T follicular helper cell (primary cell): ENCODE data around the gene ARHGEF40.
"Not testable (repeated sequence)": the region's sequence is repeated elsewhere in the genome, so short reads cannot be mapped to it uniquely, and the experiment has no call there.

Experiments
- DNase-seq: peaks from one replicate; pipeline ENCODE4 v3.0.0-alpha.2; 2020; ENCODE audit warnings: low read depth

Gene ARHGEF40

GRCh38 chr14:21039585-21040369 lies 30.3 kb upstream of the ARHGEF40 start:
- no peak for DNase-seq

DNA sequence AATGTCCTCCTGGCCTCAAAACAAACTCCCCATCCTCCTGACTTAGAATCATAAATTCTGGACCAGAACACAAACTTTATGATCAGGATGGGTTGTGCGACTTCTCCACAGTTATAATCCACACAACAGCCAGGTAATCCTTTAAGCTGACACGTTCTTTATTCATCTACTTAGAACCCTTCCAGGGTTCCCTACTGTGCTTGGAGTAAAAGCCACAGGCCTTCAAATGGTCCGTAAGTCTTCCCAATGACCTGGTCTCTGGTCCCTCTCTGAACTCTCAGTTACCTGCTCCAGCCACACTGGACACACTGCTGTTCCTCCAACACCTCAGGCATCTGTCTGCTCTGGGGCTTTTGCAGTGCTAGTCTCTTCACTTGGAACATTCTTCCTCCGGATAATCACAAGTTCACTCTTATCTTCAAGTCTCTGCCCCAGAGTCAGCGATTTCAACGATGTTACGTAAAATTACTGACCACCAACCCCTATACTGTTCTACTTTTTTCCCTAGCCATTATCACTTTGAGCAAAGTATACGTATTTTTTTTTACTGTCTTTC lies 29.7 kb upstream of the ARHGEF40 start:
- no peak for DNase-seq

GRCh38 chr14:21040941-21041340 lies 29.2 kb upstream of the ARHGEF40 start:
- not testable (repeated sequence) for DNase-seq

GRCh38 chr14:21041676-21042433 lies 28.2 kb upstream of the ARHGEF40 start, which contains the start of gene RNASE7:
Gene RNASE7, plus strand, starts transcription at chr14:21042362. Its CDS starts 631 bp downstream, at chr14:21042993.
- no peak for DNase-seq

DNA sequence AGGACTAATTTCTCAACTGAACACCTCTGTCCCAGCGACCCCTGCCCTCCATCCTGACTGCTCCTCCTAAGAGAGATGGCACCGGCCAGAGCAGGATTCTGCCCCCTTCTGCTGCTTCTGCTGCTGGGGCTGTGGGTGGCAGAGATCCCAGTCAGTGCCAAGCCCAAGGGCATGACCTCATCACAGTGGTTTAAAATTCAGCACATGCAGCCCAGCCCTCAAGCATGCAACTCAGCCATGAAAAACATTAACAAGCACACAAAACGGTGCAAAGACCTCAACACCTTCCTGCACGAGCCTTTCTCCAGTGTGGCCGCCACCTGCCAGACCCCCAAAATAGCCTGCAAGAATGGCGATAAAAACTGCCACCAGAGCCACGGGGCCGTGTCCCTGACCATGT lies 27.2 kb upstream of the ARHGEF40 start:
- DNase-seq, result no peak

- no peak for DNase-seq
Observed at GRCh38 chr14:21043387-21043973, 26.6 kb upstream of the ARHGEF40 start.

- no peak for DNase-seq
Observed at GRCh38 chr14:21043974-21044618, 26.0 kb upstream of the ARHGEF40 start.

DNA sequence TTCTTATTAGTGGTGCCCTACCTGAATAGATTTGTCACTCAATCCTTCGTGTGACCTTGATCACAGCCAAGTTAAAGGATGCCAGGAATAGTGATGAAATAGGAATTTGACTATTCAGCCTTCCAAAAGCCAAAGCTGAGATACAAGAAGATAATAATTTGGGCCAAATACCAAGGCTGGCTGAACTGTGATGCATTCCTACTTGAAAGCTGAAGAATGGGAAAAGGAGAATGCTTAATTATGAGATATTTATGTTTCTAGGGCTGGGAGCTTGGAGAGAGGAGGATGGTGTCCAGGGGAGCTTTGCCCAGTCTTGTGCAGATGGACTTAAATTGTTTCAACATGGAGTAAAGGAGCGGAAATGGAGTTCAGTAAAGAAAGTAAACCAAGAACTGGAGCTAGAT lies 22.7 kb upstream of the ARHGEF40 start:
- no peak for DNase-seq

DNA sequence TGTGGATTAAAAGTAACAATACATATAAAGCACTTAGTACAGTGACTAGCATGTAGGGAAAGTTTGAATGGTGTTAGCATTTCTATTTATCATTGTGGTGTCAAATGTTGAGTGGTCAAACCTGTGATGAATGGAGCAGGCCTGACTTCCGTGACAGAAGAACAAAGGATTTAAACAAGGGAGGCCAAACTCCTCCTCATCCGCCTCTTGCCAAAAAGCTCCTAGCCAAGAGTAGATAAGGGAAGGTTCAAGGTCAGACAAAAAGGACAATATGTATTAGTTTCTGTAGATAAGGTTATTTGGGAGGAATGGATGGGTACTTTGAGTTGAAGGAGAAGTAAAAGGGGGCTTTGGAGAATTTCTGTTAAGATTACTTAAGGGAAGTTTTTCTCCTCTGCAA lies 21.5 kb upstream of the ARHGEF40 start:
- no peak for DNase-seq

- no peak for DNase-seq
Observed at GRCh38 chr14:21049271-21049673, 20.8 kb upstream of the ARHGEF40 start.

GRCh38 chr14:21050597-21050996 lies 19.5 kb upstream of the ARHGEF40 start:
- no peak for DNase-seq

DNA sequence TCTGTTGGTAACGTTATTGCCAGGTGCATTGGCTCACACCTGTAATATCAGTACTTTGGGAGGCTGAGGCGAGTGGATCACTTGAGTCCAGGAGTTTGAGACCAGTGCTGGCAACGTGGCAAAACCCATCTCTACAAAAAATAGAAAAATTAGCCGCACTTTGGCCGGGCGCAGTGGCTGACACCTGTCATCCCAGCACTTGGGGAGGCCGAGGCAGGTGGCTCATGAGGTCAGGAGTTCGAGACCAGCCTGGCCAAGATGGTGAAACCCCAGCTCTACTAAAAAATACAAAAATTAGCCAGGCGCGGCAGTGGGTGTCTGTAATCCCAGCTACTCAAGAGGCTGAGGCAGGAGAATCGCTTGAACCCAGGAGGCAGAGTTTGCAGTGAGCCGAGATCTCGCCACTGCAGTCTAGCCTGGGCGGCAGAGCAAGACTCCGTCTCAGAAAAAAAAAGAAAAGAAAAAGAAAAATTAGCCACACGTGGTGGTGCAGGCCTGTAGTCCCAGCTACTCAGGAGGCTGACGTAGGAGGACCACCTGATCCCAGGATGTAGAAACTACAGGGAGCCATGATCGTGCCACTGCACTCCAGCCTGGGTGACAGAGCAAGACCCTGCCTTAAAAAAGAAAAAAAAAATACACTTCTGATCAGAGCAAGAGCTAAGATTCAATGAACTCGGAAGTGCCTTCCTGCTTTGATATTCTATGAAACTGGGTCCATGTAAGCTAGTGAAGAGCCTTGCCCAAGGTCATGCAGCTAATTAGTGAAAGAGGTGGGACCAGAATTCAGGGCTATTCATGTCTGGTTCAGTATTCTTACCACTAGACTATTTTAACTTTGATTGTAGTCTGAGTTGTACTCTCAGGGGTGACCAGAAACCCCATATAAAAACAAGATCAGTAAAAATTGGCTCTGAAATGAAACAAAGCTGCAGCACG lies 16.7 kb upstream of the ARHGEF40 start:
- no peak for DNase-seq

DNA sequence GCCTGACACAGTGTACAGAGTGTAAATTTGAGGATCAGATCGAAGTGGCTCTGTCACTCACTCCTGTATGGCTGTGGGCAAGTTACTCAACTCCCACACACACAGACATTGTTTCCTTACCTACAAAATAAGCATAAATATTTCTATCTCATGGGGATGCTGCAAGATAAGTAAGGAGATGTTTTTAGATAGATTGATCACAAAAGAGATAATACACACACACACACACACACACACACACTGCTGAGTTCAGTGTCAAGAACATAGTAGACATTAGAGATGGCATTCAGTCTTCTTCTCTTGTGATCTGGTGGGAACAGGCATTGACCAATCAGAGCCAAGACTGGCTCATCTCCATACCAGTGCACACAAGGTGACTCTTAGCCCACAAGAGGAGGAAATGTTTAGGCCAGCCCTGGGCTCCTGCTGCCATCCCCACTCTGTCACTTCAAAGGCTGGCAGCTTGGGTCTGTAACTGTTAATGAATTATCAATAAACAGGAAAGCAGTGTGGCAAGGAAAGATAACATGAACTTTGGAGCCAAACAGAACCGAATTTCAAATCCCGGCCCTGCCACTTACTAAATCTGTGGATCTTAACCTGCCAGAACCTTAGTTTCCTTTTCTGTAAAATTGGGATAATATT lies 15.9 kb upstream of the ARHGEF40 start:
- DNase-seq, result no peak

DNA sequence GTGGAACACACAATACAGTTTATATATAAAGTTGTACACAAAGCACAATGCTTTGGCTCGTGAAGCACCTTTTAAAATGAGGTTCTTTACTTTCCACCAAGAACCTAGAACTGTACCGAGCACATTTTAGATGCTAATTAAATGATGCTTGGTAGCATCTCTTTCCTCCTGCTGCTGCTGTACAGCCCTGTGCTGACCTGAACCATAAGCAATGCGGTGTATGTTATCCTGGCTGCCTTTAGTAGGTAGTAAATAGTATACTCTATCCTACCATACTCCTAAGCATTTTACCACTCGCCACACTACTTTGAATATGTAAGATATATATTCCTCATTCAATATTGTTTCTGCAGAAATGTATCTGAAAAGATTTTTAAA lies 15.3 kb upstream of the ARHGEF40 start:
- no peak for DNase-seq

DNA sequence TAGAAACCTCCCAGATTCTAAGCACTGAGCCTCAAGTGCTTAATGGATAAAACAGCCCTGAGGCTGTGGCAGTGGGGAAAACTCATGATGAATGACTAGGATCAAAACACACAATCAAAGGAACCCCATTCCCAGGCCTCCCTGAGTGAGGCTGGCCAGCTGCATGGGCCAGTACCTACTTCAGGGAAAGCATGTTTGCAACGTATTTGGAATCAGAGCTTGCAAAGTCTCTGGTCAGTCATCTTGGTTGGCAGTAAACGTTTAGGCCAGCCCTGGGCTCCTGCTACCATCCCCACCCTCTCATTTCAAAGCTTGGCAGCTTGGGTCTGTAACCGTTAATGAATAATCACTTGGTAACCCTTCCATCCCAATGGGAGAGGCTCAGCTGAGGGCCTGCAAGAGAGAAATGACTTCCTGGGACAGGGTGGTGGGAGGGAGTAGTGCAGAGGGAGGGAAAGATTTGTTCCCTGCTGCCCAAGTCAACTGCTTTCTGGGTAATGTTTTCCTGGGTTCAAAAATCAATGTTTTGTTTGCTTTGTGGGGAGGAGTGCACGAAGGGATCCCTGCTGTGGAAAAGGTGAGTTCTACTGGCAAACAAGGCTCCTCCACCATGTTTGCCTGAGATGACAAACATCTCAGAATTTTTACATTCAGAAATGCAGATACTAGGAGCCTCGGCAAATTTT lies 14.5 kb upstream of the ARHGEF40 start:
- DNase-seq, result no peak

GRCh38 chr14:21056520-21057163 lies 13.5 kb upstream of the ARHGEF40 start:
- DNase-seq, result no peak

DNA sequence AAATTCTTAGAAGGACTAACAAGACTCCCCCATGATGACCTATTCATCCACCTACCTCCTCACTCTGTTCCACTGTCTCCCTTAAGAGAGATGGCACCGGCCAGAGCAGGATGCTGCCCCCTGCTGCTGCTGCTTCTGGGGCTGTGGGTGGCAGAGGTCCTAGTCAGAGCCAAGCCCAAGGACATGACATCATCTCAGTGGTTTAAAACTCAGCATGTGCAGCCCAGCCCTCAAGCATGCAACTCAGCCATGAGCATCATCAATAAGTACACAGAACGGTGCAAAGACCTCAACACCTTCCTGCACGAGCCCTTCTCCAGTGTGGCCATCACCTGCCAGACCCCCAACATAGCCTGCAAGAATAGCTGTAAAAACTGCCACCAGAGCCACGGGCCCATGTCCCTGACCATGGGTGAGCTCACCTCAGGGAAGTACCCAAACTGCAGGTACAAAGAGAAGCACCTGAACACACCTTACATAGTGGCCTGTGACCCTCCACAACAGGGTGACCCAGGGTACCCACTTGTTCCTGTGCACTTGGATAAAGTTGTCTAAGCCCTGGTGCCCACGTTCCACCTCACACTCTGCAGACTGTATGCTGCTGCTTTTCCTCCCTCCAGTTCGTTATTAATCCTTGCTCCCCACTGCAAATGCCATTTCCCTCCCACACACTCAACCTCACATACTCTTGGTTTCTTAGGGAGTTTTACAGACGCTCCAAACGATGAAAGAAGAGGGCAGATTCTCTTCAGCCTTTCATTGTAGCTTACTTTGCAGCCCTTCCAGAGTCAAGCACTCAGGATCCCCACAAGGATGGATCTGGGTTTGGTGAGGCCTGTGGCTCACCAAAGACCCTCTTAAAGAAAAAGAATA lies 12.1 kb upstream of the ARHGEF40 start, which contains the start of gene RNASE8:
Gene RNASE8, plus strand, starts transcription at position 20 of the 873 bp plus-strand sequence. Its CDS starts 71 bp downstream, at position 91.
- DNase-seq, result no peak

GRCh38 chr14:21058903-21059302 lies 11.2 kb upstream of the ARHGEF40 start:
- no peak for DNase-seq
